GM12891 (cell line): ENCODE measurements around the gene GYG2.
"Not testable (repeated sequence)": the region's sequence is repeated elsewhere in the genome, so short reads cannot be mapped to it uniquely, and the experiment has no call there.

ENCODE experiments used
- PAX5 ChIP-seq: IDR thresholded peaks from 2 replicates; pipeline ENCODE4 v1.6.1; 2011; ENCODE audit warnings: low read length, moderate library complexity, mild to moderate bottlenecking; ENCODE audit not compliant: insufficient read depth, severe bottlenecking
- POLR2A ChIP-seq: IDR thresholded peaks from 2 replicates; pipeline ENCODE4 v1.6.1; 2011; ENCODE audit warnings: low read depth, low read length, control low read depth
- POLR2AphosphoS5 ChIP-seq: IDR thresholded peaks from 2 replicates; pipeline ENCODE4 v1.6.1; 2011; ENCODE audit warnings: low read depth, low read length, control low read depth
- POU2F2 ChIP-seq: IDR thresholded peaks from 2 replicates; pipeline ENCODE4 v1.6.1; 2011; ENCODE audit warnings: low read depth, mild to moderate bottlenecking, control low read depth, low read length, moderate library complexity
- SPI1 ChIP-seq: IDR thresholded peaks from 2 replicates; pipeline ENCODE4 v1.6.1; 2011; ENCODE audit warnings: low read depth, low read length, control low read depth
- TAF1 ChIP-seq: IDR thresholded peaks from 2 replicates; pipeline ENCODE4 v1.6.1; 2011; ENCODE audit warnings: low read depth, low read length, control low read depth

GRCh38 chrX:2890536-2891460 lies 62.1 kb downstream of the GYG2 start:
- not testable (repeated sequence) for TF ChIP-seq POLR2A, TAF1, SPI1, POLR2AphosphoS5, PAX5, POU2F2
